ENCODE data around the gene PPM1E.

The PPM1E gene

DNA sequence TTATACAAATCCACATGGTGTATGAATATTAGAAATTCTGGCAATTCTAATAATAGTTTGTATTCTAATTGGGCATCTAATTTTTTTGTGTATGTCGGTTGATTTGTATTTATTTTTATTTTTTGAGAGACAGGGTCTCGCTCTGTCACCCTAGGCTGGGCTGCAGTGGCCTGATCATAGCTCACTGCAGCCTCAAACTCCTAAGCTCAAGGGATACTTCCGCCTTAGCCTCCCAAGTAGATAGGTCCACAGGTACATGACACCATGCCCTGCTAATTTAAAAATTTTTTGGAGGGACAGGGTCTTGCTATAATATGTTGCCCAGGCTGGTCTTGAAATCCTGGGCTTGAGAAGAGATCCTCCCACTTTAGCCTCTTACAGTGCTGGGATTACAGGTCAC is 246.5 kb downstream of the PPM1E start:
- Histone ChIP-seq H3K27me3 (ENCODE audit: low read length) (no peaks in the 10 kb centered on the region), H3K4me3 (ENCODE audit: insufficient read depth, low read length, poor library complexity, severe bottlenecking) (peak overlapping the region; percentile 49), H3K4me2 (ENCODE audit: low read depth, low read length, poor library complexity, severe bottlenecking) (peak overlapping the region; percentile 97), H3K9me2 (replicated peaks; ENCODE audit: insufficient read depth, low read length) (no peaks in the 10 kb centered on the region), H3K9ac (ENCODE audit: low read length) (peak overlapping the region; percentile 59), H3K36me3 (ENCODE audit: low read length) (peaks cover 17% of the 10 kb centered on the region; the same call in 1 of the 2 replicates), H2AFZ (ENCODE audit: low read depth, low read length, severe bottlenecking) (peak overlapping the region; percentile 8), H3K79me2 (ENCODE audit: insufficient read depth, low read length) (no peaks in the 10 kb centered on the region), H4K20me1 (ENCODE audit: low read depth, low read length) (no peaks in the 10 kb centered on the region), H3K9me3 (ENCODE audit: insufficient read depth, low read length) (no peaks in the 10 kb centered on the region), H3K27ac (ENCODE audit: low read depth, low read length) (peak overlapping the region; percentile 87), H3F3A (ENCODE audit: insufficient read depth) (peaks cover 44% of the 10 kb centered on the region)
- TF ChIP-seq, protein P1, sequence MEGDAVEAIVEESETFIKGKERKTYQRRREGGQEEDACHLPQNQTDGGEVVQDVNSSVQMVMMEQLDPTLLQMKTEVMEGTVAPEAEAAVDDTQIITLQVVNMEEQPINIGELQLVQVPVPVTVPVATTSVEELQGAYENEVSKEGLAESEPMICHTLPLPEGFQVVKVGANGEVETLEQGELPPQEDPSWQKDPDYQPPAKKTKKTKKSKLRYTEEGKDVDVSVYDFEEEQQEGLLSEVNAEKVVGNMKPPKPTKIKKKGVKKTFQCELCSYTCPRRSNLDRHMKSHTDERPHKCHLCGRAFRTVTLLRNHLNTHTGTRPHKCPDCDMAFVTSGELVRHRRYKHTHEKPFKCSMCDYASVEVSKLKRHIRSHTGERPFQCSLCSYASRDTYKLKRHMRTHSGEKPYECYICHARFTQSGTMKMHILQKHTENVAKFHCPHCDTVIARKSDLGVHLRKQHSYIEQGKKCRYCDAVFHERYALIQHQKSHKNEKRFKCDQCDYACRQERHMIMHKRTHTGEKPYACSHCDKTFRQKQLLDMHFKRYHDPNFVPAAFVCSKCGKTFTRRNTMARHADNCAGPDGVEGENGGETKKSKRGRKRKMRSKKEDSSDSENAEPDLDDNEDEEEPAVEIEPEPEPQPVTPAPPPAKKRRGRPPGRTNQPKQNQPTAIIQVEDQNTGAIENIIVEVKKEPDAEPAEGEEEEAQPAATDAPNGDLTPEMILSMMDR (IDR thresholded peaks at IDR 0.05; ENCODE audit: insufficient read depth, low read length, poor library complexity, severe bottlenecking), result no peak
- TF ChIP-seq EZH2phosphoT487 (conservative IDR thresholded peaks at IDR 0.05; ENCODE audit: low read length), result no peak

DNA sequence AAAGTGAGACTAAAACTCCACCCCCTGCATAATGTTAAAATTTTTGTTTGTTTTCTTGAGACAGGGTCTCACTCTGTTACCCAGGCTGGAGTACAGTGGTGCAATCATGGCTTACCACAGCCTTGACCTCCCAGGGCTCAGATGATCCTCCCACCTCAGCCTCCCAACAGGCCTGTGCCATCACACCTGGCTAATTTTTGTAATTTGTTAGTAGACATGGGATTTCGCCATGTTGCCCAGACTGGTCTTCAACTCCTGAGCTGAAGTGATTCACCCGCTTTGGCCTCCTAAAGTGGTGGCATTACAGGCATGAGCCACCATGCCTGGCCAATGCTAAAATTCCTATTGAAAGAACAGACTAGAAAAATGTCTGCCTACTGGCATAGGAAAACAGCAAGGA is 247.2 kb downstream of the PPM1E start:
- Histone ChIP-seq H3K9me3 (ENCODE audit: insufficient read depth, low read length) (no peaks in the 10 kb centered on the region), H3F3A (ENCODE audit: insufficient read depth) (peaks cover 49% of the 10 kb centered on the region), H3K4me2 (ENCODE audit: low read depth, low read length, poor library complexity, severe bottlenecking) (no peak overlapping the region), H3K27me3 (ENCODE audit: low read length) (no peaks in the 10 kb centered on the region), H3K9ac (ENCODE audit: low read length) (no peak overlapping the region), H3K79me2 (ENCODE audit: insufficient read depth, low read length) (no peaks in the 10 kb centered on the region), H3K36me3 (ENCODE audit: low read length) (peaks cover 17% of the 10 kb centered on the region; the same call in 1 of the 2 replicates), H4K20me1 (ENCODE audit: low read depth, low read length) (no peaks in the 10 kb centered on the region), H3K27ac (ENCODE audit: low read depth, low read length) (peak overlapping the region; percentile 87; the same call in 1 of the 2 replicates), H3K9me2 (replicated peaks; ENCODE audit: insufficient read depth, low read length) (no peaks in the 10 kb centered on the region), H3K4me3 (ENCODE audit: insufficient read depth, low read length, poor library complexity, severe bottlenecking) (no peak overlapping the region), H2AFZ (ENCODE audit: low read depth, low read length, severe bottlenecking) (no peak overlapping the region)
- TF ChIP-seq EZH2phosphoT487 (conservative IDR thresholded peaks at IDR 0.05; ENCODE audit: low read length), result no peak
- TF ChIP-seq, protein P1 (IDR thresholded peaks at IDR 0.05; ENCODE audit: insufficient read depth, low read length, poor library complexity, severe bottlenecking), result no peak

DNA sequence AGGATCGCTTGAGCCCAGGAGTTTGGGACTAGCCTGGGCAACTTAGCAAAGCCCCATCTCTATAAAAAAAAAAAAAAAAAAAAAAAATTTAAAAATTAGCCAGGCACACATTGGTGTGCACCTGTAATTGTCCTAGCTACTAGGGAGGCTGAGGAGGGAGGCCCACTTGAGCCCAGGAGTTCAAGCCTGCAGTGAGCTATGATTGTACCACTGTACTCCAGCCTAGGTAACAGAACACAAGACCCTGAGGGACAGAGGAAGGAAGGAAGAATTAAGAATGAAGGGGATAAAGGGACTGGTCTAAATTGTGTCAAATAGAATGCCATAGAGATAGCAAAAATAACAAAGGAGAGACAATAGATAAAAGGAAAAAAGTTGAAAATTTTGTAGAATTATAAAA is 248.2 kb downstream of the PPM1E start:
- Histone ChIP-seq H3K27ac (ENCODE audit: low read depth, low read length) (peak overlapping the region; percentile 47), H4K20me1 (ENCODE audit: low read depth, low read length) (no peaks in the 10 kb centered on the region), H3K4me2 (ENCODE audit: low read depth, low read length, poor library complexity, severe bottlenecking) (no peak overlapping the region), H3K79me2 (ENCODE audit: insufficient read depth, low read length) (no peaks in the 10 kb centered on the region), H3K36me3 (ENCODE audit: low read length) (peaks cover 14% of the 10 kb centered on the region; the same call in 1 of the 2 replicates), H3K9me3 (ENCODE audit: insufficient read depth, low read length) (no peaks in the 10 kb centered on the region), H3K27me3 (ENCODE audit: low read length) (no peaks in the 10 kb centered on the region), H3K9ac (ENCODE audit: low read length) (no peak overlapping the region), H3K4me3 (ENCODE audit: insufficient read depth, low read length, poor library complexity, severe bottlenecking) (no peak overlapping the region), H2AFZ (ENCODE audit: low read depth, low read length, severe bottlenecking) (no peak overlapping the region), H3F3A (ENCODE audit: insufficient read depth) (peaks cover 49% of the 10 kb centered on the region), H3K9me2 (replicated peaks; ENCODE audit: insufficient read depth, low read length) (no peaks in the 10 kb centered on the region)
- TF ChIP-seq EZH2phosphoT487 (conservative IDR thresholded peaks at IDR 0.05; ENCODE audit: low read length), result no peak
- TF ChIP-seq, protein P1 (IDR thresholded peaks at IDR 0.05; ENCODE audit: insufficient read depth, low read length, poor library complexity, severe bottlenecking), result no peak
